HG03378 (cell line): ENCODE data around the gene MRPL44.
"Not testable (repeated sequence)": the region's sequence is repeated elsewhere in the genome, so short reads cannot be mapped to it uniquely, and the experiment has no call there.

Experiments
- ATAC-seq: cut with Tn5 transposase; IDR thresholded peaks from one replicate; pipeline ENCODE4 v1.9.1; 2021; ENCODE audit warnings: mild to moderate bottlenecking, moderate library complexity; ENCODE audit not compliant: unreplicated experiment

Gene MRPL44

GRCh38 chr2:224000662-224001061, 43.4 kb downstream of the MRPL44 start:
- ATAC-seq: not testable (repeated sequence)

DNA sequence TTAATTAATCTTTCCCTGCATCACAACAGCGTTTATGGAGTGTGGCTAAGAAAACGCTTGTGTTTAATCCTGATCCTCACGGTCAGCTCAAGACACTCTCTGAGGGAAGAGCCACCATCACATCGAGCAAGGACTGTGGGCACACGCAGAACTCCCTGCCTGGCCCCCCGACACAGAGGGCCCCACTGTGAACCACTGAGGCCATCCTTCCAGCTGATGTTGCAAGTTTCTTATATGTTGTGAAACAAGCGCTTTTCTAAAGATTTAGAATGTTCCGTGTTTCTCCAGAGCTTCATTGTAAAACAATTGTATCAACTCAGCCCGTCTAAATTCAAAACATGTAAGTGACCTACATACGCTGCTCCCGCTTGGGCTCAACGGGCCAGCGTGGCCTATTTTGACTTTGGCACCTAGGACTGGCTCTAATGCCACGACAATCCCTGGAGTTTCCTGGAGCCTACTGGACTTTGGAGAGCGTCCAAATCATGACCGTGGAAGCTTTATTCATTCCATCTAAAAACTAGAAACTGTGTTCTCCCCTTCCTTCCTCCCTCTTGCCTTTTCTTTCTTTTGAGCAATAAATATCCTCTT, 46.9 kb downstream of the MRPL44 start:
- no peak for ATAC-seq

DNA sequence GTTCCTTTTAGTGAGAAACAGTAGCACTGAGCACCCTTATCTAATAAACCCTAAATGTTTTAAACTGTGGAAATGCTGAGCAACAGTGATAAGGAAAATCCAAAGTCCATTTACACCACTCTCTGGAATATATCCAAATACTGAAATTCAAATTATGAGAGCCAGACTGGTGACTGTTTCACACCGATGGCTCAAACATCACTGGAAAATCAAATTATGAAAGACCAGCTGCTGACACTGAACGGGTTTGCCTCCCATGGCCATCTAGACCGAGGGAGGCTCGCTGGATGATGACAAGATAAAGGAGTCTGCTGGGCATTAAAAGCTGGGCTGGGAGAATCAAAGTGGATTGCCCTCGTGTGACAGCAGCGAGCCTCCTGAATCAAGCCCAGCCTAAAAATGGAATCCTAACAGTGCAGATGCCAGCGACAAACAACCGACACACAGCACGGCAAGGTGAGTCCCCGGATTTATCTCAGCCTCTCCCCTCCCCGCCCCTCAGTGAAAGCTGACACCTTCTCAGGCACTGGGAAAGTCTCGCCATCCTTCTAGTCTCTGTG, 51.5 kb downstream of the MRPL44 start:
- ATAC-seq: no peak

DNA sequence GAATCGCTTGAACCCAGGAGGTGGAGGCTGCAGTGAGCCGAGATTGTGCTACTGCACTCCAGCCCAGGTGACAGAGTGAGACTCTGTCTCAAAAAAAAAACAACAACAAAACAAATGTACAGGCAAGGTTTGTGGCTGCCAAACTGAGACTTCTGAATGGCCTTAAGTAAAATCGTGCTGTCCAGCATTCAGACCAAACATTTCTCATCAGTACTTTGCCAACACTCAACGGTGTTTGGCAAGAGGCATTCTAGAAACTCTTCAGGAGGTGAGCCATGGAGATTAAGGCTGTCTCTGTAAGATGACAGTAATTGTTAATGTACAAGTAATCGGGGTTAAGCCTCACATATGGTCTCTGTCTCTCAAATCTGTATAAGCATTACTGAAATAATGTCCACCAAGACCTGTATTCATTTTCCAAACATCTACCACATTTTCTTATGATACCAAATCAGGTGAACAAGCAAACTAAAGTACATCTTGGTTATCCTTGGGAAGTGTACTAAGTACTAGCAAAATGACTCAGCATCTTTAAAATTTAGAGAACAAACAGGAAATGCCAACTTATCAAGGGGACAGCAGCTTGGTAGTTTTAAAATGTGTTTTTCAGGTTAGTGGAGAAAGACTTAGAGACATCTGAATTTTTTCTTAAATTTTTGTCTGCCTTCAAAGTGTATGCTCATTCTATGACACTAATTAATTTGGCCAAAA, 52.5 kb downstream of the MRPL44 start:
- no peak for ATAC-seq

DNA sequence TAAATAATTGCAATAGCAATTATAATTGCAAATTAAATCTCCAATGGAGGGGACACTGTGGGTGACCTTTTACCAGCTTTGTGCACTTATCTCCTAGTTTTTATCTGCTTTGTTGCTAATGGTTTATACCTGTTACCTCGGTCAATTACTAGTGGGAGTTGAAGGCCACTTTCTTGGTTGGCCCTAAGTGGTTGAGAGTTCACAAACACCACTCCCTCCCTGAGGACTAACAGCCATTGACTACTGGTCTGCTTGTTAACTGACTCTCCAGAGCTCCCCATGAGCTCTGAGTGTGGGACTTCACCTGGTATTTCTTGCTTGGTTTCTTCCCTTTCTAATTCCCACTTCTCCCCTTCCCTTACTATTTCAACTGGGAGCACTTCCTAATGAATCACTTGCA, 54.6 kb downstream of the MRPL44 start:
- ATAC-seq: no peak

DNA sequence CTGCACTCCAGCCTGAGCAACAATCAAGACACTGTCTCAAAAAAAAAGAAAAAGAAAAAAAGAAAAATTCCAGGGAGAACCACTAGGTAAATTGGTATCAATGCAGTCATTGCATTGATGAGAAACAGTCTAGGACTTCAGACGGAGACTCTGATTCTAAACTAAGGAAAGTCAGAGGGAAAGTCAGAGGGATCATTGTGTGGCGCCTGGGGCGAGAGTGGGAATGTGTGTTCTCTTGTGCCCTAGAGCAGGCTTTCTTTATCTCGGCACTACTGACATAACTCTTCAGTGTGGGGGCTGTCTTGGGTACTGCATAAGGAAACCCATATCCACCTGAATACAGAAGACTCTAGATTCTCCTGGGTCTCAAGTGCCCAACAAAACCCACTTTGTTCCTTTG, 57.1 kb downstream of the MRPL44 start:
- no peak for ATAC-seq

DNA sequence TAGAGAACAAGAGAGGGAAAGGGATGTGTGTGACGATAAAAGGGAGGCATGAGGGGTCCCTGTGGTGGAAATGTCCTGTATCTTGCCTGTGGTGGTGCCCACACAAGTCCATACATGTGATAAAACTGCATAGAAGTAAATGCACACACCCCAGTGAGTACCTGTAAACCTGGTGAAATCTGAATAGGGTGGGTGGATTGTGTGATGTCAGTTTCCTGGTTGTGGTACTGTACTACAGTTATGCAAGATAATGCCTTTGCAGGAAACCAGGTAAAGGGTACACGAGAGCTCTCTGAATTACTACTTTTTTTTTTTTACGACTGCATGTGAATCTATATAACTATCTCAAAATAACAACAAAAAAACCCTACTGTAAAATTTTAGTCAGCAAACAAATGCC, 59.7 kb downstream of the MRPL44 start:
- no peak for ATAC-seq
